Immature natural killer cell (primary cell): Measurements from ENCODE around the gene EMILIN2. TPM values are rescaled to one million over a fixed set of nuclear protein-coding genes. Genes with fewer than 3 reads are reported as not detected.
A peak's percentile ranks its signal among the peaks of the same experiment; 100 is the strongest.

Source experiments
- DNase-seq, 3 donors: peaks; one replicate each; pipeline ENCODE4 v3.0.0; 2022; ENCODE audit warnings: mixed read lengths in 1 of 3
- H3K27ac Mint-ChIP-seq, 6 donors: one replicate each; pipeline ENCODE4 v1.8.0; 2020; ENCODE audit warnings: mixed read lengths in 6 of 6, mild to moderate bottlenecking in 5 of 6, inconsistent platforms in 4 of 6, moderate library complexity in 3 of 6
- H3K27me3 Mint-ChIP-seq, 3 donors: one replicate each; pipeline ENCODE4 v1.8.0; 2020 to 2021; ENCODE audit warnings: low read depth in 3 of 3, mild to moderate bottlenecking in 3 of 3, mixed read lengths in 3 of 3, moderate library complexity in 3 of 3, inconsistent platforms in 1 of 3
- H3K36me3 Mint-ChIP-seq, 3 donors: one replicate each; pipeline ENCODE4 v1.8.0; 2020; ENCODE audit warnings: mixed read lengths in 3 of 3, inconsistent platforms in 2 of 3, mild to moderate bottlenecking in 2 of 3
- H3K4me1 Mint-ChIP-seq, 2 donors: one replicate each; pipeline ENCODE4 v1.8.0; 2020; ENCODE audit warnings: inconsistent platforms in 2 of 2, mild to moderate bottlenecking in 2 of 2, mixed read lengths in 2 of 2, moderate library complexity in 1 of 2
- H3K4me3 Mint-ChIP-seq, 5 donors: one replicate each; pipeline ENCODE4 v1.8.0; 2020; ENCODE audit warnings: mild to moderate bottlenecking in 5 of 5, mixed read lengths in 5 of 5, inconsistent platforms in 3 of 5, moderate library complexity in 3 of 5
- H3K9me3 Mint-ChIP-seq, 6 donors: one replicate each; pipeline ENCODE4 v1.8.0; 2020; ENCODE audit warnings: mild to moderate bottlenecking in 6 of 6, mixed read lengths in 6 of 6, inconsistent platforms in 4 of 6, moderate library complexity in 3 of 6
- polyA plus RNA-seq, 3 donors: library from polyadenylated mRNA; unstranded; fragments of 300-500 nt; fragmentation: Illumina TruSeq; gene quantifications; one replicate each; pipeline ENCODE4 v1.2.3, GENCODE V29; 2021

Gene EMILIN2
- polyA plus RNA-seq, 3 donors from 2014 or later = 3.4 to 9.3 (median 4.4) TPM

DNA sequence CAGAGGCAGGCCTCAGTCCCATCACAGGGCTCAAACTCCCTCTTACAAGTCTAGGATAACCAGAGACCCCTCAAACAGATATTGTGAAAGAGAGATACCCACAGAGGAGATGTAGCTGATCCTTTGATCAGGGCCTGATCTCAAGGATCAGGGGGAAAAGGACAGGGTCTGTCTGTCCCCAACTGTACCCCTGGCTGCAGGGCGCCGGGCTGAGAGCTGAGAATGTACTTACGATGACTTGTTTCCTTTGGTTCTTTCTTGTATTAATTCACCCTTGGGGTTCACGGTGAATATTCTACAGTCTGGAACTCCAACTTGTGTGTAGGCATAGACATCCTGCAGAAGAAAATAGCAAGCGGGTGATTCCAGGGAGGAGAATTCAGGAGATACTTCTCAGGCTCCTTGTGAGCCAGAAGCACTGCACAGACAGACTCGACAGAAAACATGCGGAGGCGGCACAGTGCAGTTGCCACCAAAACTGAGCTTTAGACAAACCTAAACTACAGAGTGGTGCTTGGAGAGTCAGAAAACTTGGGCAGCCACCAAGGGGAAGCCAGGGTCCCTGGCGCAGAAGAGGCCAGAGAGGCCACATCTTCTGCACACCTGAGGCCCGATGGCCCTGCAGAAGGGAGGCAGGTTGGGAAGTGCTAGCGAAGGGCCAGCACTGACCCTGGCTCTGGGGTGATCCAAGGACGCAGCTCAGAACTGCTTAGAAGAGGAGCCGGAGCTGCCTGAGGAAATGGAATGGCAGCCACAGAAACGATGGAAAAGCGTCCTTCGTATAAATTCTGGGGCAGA lies 73.9 kb downstream of the EMILIN2 start:
- Mint-ChIP-seq H3K27ac (peak overlapping the region in 1 of 6 donors; percentile 55), H3K4me1 (peaks cover 16 to 24% of the 10 kb centered on the region in 2 donors), H3K27me3 (peaks cover 0 to 1% (median 0%) of the 10 kb centered on the region in 3 donors), H3K36me3 (peaks cover 22 to 66% (median 49%) of the 10 kb centered on the region in 3 donors), H3K4me3 (no peak overlapping the region), H3K9me3 (no peaks in the 10 kb centered on the region)
- DNase-seq = no peak

- DNase-seq = no peak
- Mint-ChIP-seq H3K27ac (peak overlapping the region in 2 of 6 donors; percentile 26 to 28), H3K4me3 (no peak overlapping the region), H3K9me3 (no peaks in the 10 kb centered on the region), H3K36me3 (peaks cover 22 to 63% (median 42%) of the 10 kb centered on the region in 3 donors), H3K4me1 (peaks cover 12 to 18% of the 10 kb centered on the region in 2 donors), H3K27me3 (peaks cover 0 to 1% (median 0%) of the 10 kb centered on the region in 3 donors)
These were observed 75.0 kb downstream of the EMILIN2 start for GRCh38 chr18:2921778-2922177.

DNA sequence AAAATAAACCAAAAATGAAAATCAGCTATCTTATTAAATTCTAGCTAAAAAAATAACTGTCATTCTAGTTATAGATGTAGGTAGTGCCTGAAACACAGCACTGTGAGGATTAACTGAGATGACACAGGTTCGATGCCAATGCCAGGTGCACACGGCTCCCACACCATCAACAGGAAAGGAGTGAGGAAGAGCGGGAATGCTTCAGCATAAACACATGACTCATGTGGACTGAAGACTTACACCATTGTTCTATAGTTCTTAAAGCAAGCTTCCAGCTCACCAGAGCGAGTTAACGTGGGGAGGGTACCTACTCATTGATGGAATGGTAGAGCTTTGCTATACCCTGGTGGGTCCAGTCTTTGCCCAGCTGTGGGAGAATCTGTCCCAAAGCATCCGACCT lies 76.7 kb downstream of the EMILIN2 start:
- Mint-ChIP-seq H3K36me3 (peaks cover 22 to 68% (median 49%) of the 10 kb centered on the region in 3 donors), H3K27ac (no peak overlapping the region), H3K27me3 (peaks cover 0 to 1% (median 0%) of the 10 kb centered on the region in 3 donors), H3K4me1 (peaks cover 0 to 2% of the 10 kb centered on the region in 2 donors), H3K4me3 (no peak overlapping the region), H3K9me3 (no peaks in the 10 kb centered on the region)
- no peak for DNase-seq

DNA sequence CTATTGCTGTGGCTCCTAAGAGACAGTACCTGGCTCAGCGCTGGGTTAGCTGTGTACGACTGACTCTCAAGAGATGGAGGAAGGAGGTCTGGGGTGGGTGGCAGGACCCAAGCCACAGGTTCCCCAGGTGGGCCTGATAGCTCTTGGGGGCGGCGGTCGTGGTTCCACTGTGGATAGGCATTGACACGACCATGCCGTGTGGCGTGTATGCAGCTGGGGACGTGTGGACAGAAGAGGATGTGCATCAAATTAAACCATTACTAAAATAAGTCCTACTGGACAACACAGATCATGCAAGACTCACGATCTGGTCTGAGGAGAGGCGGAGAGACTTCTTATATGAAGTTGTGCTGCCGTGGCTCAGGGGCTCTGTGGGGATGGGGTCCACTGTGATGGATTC lies 78.1 kb downstream of the EMILIN2 start:
- H3K4me3 Mint-ChIP-seq = no peak overlapping the region
- H3K9me3 Mint-ChIP-seq = no peaks in the 10 kb centered on the region
- H3K27me3 Mint-ChIP-seq = peaks cover 0 to 1% (median 0%) of the 10 kb centered on the region in 3 donors
- no peaks in the 10 kb centered on the region for H3K4me1 Mint-ChIP-seq
- peak overlapping the region in 3 of 6 donors; percentile 15 to 69 (median 45) for H3K27ac Mint-ChIP-seq
- DNase-seq = no peak
- H3K36me3 Mint-ChIP-seq = peaks cover 25 to 72% (median 53%) of the 10 kb centered on the region in 3 donors

DNA sequence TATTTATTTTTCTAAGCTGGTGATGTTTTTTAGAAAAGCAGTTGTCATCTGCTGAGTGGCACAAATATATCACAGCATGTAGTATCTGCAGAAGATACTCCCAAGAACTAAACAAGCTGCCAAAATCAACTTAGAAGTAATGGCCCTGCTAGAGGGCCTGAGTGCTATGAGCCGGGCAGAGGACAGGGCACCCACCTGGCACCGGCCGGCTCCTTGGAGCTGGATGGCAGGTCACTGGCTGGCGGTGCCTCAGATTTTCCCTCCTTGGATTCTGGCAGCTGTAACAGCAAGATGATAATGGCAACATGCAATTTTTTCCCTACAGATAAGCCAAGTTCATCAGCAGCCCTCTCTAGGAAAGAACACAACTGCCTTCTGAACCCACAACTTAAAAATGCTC lies 79.7 kb downstream of the EMILIN2 start:
- H3K27ac Mint-ChIP-seq = peak overlapping the region in 1 of 6 donors; percentile 53
- peaks cover 0 to 2% (median 1%) of the 10 kb centered on the region in 3 donors for H3K27me3 Mint-ChIP-seq
- no peaks in the 10 kb centered on the region for H3K9me3 Mint-ChIP-seq
- DNase-seq = no peak
- H3K4me1 Mint-ChIP-seq = no peaks in the 10 kb centered on the region
- H3K36me3 Mint-ChIP-seq = peaks cover 18 to 67% (median 49%) of the 10 kb centered on the region in 3 donors
- H3K4me3 Mint-ChIP-seq = no peak overlapping the region

- Mint-ChIP-seq H3K36me3 (peaks cover 11 to 64% (median 51%) of the 10 kb centered on the region in 3 donors), H3K27me3 (peaks cover 0 to 2% (median 1%) of the 10 kb centered on the region in 3 donors), H3K4me3 (no peak overlapping the region), H3K4me1 (peaks cover 4 to 6% of the 10 kb centered on the region in 2 donors), H3K27ac (no peak overlapping the region), H3K9me3 (no peaks in the 10 kb centered on the region)
- DNase-seq = no peak
These were observed 80.9 kb downstream of the EMILIN2 start for GRCh38 chr18:2927745-2928144.

- no peak overlapping the region for H3K4me3 Mint-ChIP-seq
These were observed 85.7 kb downstream of the EMILIN2 start for GRCh38 chr18:2932247-2933181.

DNA sequence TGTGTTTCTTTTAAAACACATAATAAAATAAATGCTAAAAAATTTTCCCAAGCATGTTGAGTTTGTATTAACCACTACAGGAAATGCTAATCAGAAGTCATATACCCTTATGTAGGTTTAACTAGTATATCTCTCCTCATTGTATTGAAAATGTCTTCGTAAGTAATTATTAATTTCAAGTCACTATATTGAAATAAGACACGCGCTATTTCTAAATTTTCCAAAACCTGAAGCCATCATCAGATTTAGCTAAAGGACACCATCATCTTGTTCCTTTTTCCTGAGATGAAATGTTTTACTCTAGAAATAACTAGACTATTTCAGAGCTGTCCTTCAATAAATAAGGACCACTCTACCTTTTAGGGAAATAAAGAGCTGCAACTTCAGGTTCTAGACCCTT lies 87.2 kb downstream of the EMILIN2 start:
- peak overlapping the region in 3 of 6 donors; percentile 31 to 65 (median 57) for H3K27ac Mint-ChIP-seq
- H3K4me3 Mint-ChIP-seq = no peak overlapping the region
- H3K4me1 Mint-ChIP-seq = peaks cover 19 to 44% of the 10 kb centered on the region in 2 donors
- no peaks in the 10 kb centered on the region for H3K9me3 Mint-ChIP-seq
- H3K27me3 Mint-ChIP-seq = peaks cover 0 to 2% (median 0%) of the 10 kb centered on the region in 3 donors
- DNase-seq = no peak
- H3K36me3 Mint-ChIP-seq = peaks cover 18 to 46% (median 31%) of the 10 kb centered on the region in 3 donors

More at GRCh38 chr18:2932247-2933181, 85.7 kb downstream of the EMILIN2 start:
- peak; percentile 64 to 71 (median 68) for DNase-seq
- Mint-ChIP-seq H3K36me3 (peaks cover 10 to 49% (median 36%) of the 10 kb centered on the region in 3 donors), H3K4me1 (peaks cover 19 to 44% of the 10 kb centered on the region in 2 donors), H3K27me3 (peaks cover 0 to 2% (median 0%) of the 10 kb centered on the region in 3 donors), H3K9me3 (no peaks in the 10 kb centered on the region), H3K27ac (peak overlapping the region; percentile 8 to 78 (median 64))

DNA sequence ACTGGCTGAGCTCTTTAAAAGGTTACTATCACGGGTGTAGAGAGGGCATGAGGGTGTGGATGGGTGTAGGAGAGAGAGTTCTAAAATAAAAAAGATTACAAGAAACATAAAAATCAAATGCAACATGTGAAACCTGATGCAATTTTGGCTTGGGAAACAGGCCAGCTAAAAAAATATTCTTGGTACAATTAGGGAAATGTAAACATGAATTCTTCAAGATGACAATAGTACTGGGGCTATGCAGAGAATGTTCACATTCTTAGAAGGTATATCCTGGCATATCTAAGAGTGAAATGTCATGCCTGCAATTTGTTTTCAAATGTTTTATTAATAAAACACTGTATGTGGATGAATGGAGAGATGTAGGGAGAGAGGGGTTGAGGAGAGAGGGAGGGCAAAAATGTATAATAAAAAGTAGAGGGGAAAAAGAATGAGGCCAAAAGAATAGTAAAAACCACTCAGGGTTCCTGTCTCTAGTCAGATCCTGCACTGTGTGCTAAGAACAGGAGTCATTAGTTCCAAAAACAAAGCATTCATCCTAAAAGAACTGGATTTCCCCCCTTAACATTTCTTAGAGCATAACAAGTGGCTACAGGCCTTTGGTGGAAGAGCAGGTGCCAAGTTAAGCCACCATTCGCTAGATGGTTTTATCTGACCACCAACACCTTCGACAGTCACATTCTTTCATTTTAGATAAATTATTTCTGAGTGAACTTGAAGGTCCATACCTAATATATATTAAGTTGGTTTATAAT lies 88.8 kb downstream of the EMILIN2 start:
- DNase-seq = peak; percentile 13 to 31 (median 16)
- peaks cover 15 to 35% (median 24%) of the 10 kb centered on the region in 3 donors for H3K36me3 Mint-ChIP-seq
- peaks cover 0 to under 1% (median 0%) of the 10 kb centered on the region in 3 donors for H3K27me3 Mint-ChIP-seq
- H3K4me1 Mint-ChIP-seq = peaks cover 19 to 44% of the 10 kb centered on the region in 2 donors
- no peaks in the 10 kb centered on the region for H3K9me3 Mint-ChIP-seq
- peak overlapping the region in 3 of 5 donors; percentile 36 to 49 (median 40) for H3K4me3 Mint-ChIP-seq
- peak overlapping the region; percentile 73 to 89 (median 84) for H3K27ac Mint-ChIP-seq

GRCh38 chr18:2939317-2939716 lies 92.5 kb downstream of the EMILIN2 start:
- Mint-ChIP-seq H3K27ac (peak overlapping the region in 2 of 6 donors; percentile 49 to 55), H3K9me3 (no peaks in the 10 kb centered on the region), H3K4me1 (peaks cover 17 to 45% of the 10 kb centered on the region in 2 donors), H3K4me3 (no peak overlapping the region), H3K36me3 (peaks cover 3 to 19% (median 9%) of the 10 kb centered on the region in 3 donors), H3K27me3 (no peaks in the 10 kb centered on the region)
- no peak for DNase-seq

DNA sequence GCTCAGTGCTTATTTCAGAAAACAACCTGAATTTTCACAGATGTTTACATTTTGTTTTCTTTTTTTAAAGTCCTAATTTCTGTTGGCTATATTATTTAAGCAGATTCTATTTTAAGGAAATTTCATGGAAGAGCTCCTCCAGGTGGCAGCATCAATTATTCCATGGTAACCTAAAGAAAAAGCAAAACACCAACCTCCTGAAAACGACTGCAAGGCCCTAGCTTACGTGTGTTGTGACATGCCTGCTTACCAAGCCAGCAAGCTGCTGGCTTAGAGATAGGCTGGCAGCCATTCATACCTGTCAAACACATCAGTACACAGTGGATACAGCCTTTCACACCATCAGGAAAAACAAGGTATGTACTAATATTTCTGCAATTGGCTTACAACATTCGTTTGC lies 101.2 kb downstream of the EMILIN2 start:
- no peak overlapping the region for H3K4me3 Mint-ChIP-seq
- H3K27ac Mint-ChIP-seq = no peak overlapping the region
- H3K4me1 Mint-ChIP-seq = peaks cover 15 to 67% of the 10 kb centered on the region in 2 donors
- H3K27me3 Mint-ChIP-seq = peaks cover 0 to 2% (median 0%) of the 10 kb centered on the region in 3 donors
- H3K9me3 Mint-ChIP-seq = no peaks in the 10 kb centered on the region
- peaks cover 23 to 43% (median 25%) of the 10 kb centered on the region in 3 donors for H3K36me3 Mint-ChIP-seq
- DNase-seq = no peak

DNA sequence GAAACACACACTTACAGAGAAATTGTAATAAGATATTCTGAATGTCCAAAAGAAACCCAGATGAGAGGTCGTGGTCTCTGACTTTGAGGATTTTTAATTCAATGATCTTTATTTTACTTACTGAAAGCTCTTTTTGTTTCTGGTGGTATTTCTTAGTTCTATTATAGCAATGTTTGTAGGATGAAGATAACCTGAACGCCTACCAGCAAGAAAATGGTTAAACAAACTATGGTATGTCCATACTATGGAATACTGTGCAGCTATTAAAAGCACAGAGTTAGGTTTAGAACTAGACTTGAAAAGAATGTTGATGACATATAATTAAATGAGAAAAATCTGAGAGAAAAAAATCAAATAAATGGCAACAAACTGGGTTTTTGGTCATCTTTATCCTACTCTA lies 105.8 kb downstream of the EMILIN2 start:
- Mint-ChIP-seq H3K27me3 (peaks cover 3 to 7% (median 3%) of the 10 kb centered on the region in 3 donors), H3K27ac (peak overlapping the region in 4 of 6 donors; percentile 34 to 79 (median 57)), H3K4me1 (peaks cover 42 to 76% of the 10 kb centered on the region in 2 donors), H3K9me3 (no peaks in the 10 kb centered on the region), H3K36me3 (peaks cover 19 to 56% (median 38%) of the 10 kb centered on the region in 3 donors), H3K4me3 (no peak overlapping the region)
- no peak for DNase-seq
